ENCODE results near the gene RASSF7. TPM values are rescaled to one million over a fixed set of nuclear protein-coding genes. Genes with fewer than 3 reads are reported as not detected.

Gene RASSF7
- total and polyA plus RNA-seq, 2 donors (not counting 3 experiments of a cell fraction or from before 2014, with no cell fraction given) = 14.1 to 19.9 TPM

GRCh38 chr11:565921-566509 is 5.2 kb downstream of the RASSF7 start:
- dilution Hi-C loops (cut with MboI; ENCODE audit: extremely low pct_ligation_motif_present, low sequenced_read_pairs) (no loop called here), intact Hi-C loops (cut with micrococcal nuclease) (no loop called here)
- Histone ChIP-seq H3K9ac (replicated peaks; ENCODE audit: extremely low read depth, insufficient read depth, low read length) (no peak overlapping the region), H3K4me3 (replicated peaks in 1 of 3; ENCODE audit: insufficient read depth in 1 of 3, low read depth in 1 of 3, low read length in 3 of 3) (no peak overlapping the region), H4K20me1 (replicated peaks; ENCODE audit: control insufficient read depth, extremely low read depth, insufficient read depth, low read length) (no peaks in the 10 kb centered on the region), H3K4me1 (ENCODE audit: control insufficient read depth, extremely low read depth, insufficient read depth, low read length) (peaks cover 14% of the 10 kb centered on the region), H3K36me3 (ENCODE audit: control insufficient read depth in 2 of 2, extremely low read depth in 1 of 2, insufficient read depth in 2 of 2, low read length in 2 of 2) (peaks cover 0 to 2% of the 10 kb centered on the region in 2 experiments), H3K9me3 (replicated peaks; ENCODE audit: control insufficient read depth, insufficient read depth, low read length) (no peaks in the 10 kb centered on the region), H3K4me2 (ENCODE audit: insufficient read depth, low read length) (no peak overlapping the region), H3K79me2 (ENCODE audit: control insufficient read depth, insufficient read depth, low read length) (no peaks in the 10 kb centered on the region), H2AFZ (ENCODE audit: low read depth, low read length) (no peak overlapping the region), H3K9me1 (replicated peaks; ENCODE audit: control insufficient read depth, extremely low read depth, insufficient read depth, low read length) (no peaks in the 10 kb centered on the region), H3K27me3 (ENCODE audit: control insufficient read depth in 2 of 2, insufficient read depth in 2 of 2, low read length in 2 of 2) (no peaks in the 10 kb centered on the region), H3K27ac (ENCODE audit: insufficient read depth, low read depth, low read length) (no peak overlapping the region)
- BruUV-seq (replicated peaks) = no TSS peak
- CTCF ChIA-PET = no interaction called here
- DNase-seq (ENCODE audit: low read depth, low spot score) (no peak), FAIRE-seq (no peak)
- POLR2A ChIA-PET = no interaction called here
- TF ChIP-seq EZH2 (IDR thresholded peaks at IDR 0.05; ENCODE audit: borderline replicate concordance, low read depth, low read length, severe bottlenecking) (no peak), FOS (IDR thresholded peaks at IDR 0.05; ENCODE audit: borderline replicate concordance, insufficient read depth, low read length) (no peak), POLR2AphosphoS5 (IDR thresholded peaks at IDR 0.05; ENCODE audit: insufficient read depth, low read depth, low read length) (no peak), MYC (IDR thresholded peaks at IDR 0.05; ENCODE audit: low read depth, low read length) (no peak), MAX (IDR thresholded peaks at IDR 0.05; ENCODE audit: insufficient read depth, insufficient read length) (no peak), POLR2A (IDR thresholded peaks at IDR 0.05; ENCODE audit: low read depth, low read length) (no peak), JUN (IDR thresholded peaks at IDR 0.05; ENCODE audit: borderline replicate concordance, insufficient read depth, insufficient read length, low read depth) (no peak), CTCF (IDR thresholded peaks at IDR 0.05; ENCODE audit: extremely low read depth in 1 of 2, insufficient read depth in 1 of 2, low read depth in 1 of 2, low read length in 2 of 2) (no peak), GATA2 (IDR thresholded peaks at IDR 0.05; ENCODE audit: insufficient read depth, insufficient read length, low read depth, low read length) (no peak)
